GM19035 (cell line): ENCODE results near the gene TFDP3.

Experiments used
- ATAC-seq: cut with Tn5 transposase; IDR thresholded peaks from one replicate; pipeline ENCODE4 v1.9.1; 2021; ENCODE audit not compliant: unreplicated experiment

TFDP3 gene

GRCh38 chrX:133188631-133189030, 29.5 kb downstream of the TFDP3 start:
- ATAC-seq = no peak

GRCh38 chrX:133185938-133186337, 32.2 kb downstream of the TFDP3 start:
- no peak for ATAC-seq

GRCh38 chrX:133185119-133185518, 33.0 kb downstream of the TFDP3 start:
- ATAC-seq = no peak

GRCh38 chrX:133183806-133184205, 34.3 kb downstream of the TFDP3 start:
- no peak for ATAC-seq

GRCh38 chrX:133179500-133179899, 38.7 kb downstream of the TFDP3 start:
- no peak for ATAC-seq

- ATAC-seq = no peak
Observed at GRCh38 chrX:133177202-133177601, 41.0 kb downstream of the TFDP3 start.

GRCh38 chrX:133175605-133176004, 42.5 kb downstream of the TFDP3 start:
- no peak for ATAC-seq

GRCh38 chrX:133175162-133175561, 43.0 kb downstream of the TFDP3 start:
- no peak for ATAC-seq

GRCh38 chrX:133171962-133172708, 46.0 kb downstream of the TFDP3 start:
- ATAC-seq = no peak
